ENCODE results near the gene RHOB. TPM values are rescaled to one million over a fixed set of nuclear protein-coding genes. Genes with fewer than 3 reads are reported as not detected.
A peak's percentile ranks its signal among the peaks of the same experiment; 100 is the strongest.
"Not testable (repeated sequence)": the region's sequence is repeated elsewhere in the genome, so short reads cannot be mapped to it uniquely, and the experiment has no call there.

The RHOB gene
- total RNA-seq, 1 donor from 2014 or later, result 191 TPM

GRCh38 chr2:20491739-20492531 lies 45.1 kb downstream of the RHOB start:
- DNase-seq (peak; percentile 57), ATAC-seq (peak; percentile 51)
- no peaks in the 10 kb centered on the region for H3K36me3 ChIP-seq
- no peak for TF ChIP-seq CTCF (IDR thresholded peaks at IDR 0.05)
- H3K27me3 ChIP-seq, result no peaks in the 10 kb centered on the region
- no peak overlapping the region for H3K4me3 ChIP-seq
- H3K4me1 ChIP-seq, result no peaks in the 10 kb centered on the region
- no peaks in the 10 kb centered on the region for H3K9me3 ChIP-seq
- intact Hi-C loops (cut with DNase I), result no loop called here
- no peak overlapping the region for H3K27ac ChIP-seq

GRCh38 chr2:20493095-20493494 lies 46.2 kb downstream of the RHOB start:
- H3K27ac ChIP-seq; H3K9me3 ChIP-seq; H3K27me3 ChIP-seq; H3K4me3 ChIP-seq; intact Hi-C loops (cut with DNase I); ATAC-seq; H3K36me3 ChIP-seq; H3K4me1 ChIP-seq: not testable (repeated sequence)
- DNase-seq, result peak; percentile 7

GRCh38 chr2:20494241-20494640 lies 47.4 kb downstream of the RHOB start:
- Histone ChIP-seq H3K27ac (no peak overlapping the region), H3K36me3 (no peaks in the 10 kb centered on the region), H3K4me1 (no peaks in the 10 kb centered on the region), H3K4me3 (no peak overlapping the region), H3K27me3 (no peaks in the 10 kb centered on the region), H3K9me3 (no peaks in the 10 kb centered on the region)
- TF ChIP-seq CTCF (IDR thresholded peaks at IDR 0.05), result no peak
- DNase-seq (no peak), ATAC-seq (no peak)
- intact Hi-C loops (cut with DNase I), result no loop called here

GRCh38 chr2:20496076-20496872 lies 49.4 kb downstream of the RHOB start:
- H3K9me3 ChIP-seq, result no peaks in the 10 kb centered on the region
- no peaks in the 10 kb centered on the region for H3K4me1 ChIP-seq
- DNase-seq (peak; percentile 27), ATAC-seq (peak; percentile 40)
- no peaks in the 10 kb centered on the region for H3K36me3 ChIP-seq
- no peak overlapping the region for H3K4me3 ChIP-seq
- intact Hi-C loops (cut with DNase I), result no loop called here
- H3K27ac ChIP-seq, result no peak overlapping the region
- TF ChIP-seq CTCF (IDR thresholded peaks at IDR 0.05), result no peak
- H3K27me3 ChIP-seq, result no peaks in the 10 kb centered on the region

GRCh38 chr2:20496942-20497341 lies 50.1 kb downstream of the RHOB start:
- TF ChIP-seq CTCF (IDR thresholded peaks at IDR 0.05), result no peak
- intact Hi-C loops (cut with DNase I), result no loop called here
- no peak for ATAC-seq
- Histone ChIP-seq H3K36me3 (no peaks in the 10 kb centered on the region), H3K4me3 (no peak overlapping the region), H3K4me1 (no peaks in the 10 kb centered on the region), H3K9me3 (no peaks in the 10 kb centered on the region), H3K27me3 (no peaks in the 10 kb centered on the region), H3K27ac (no peak overlapping the region)
- DNase-seq, result no peak

Other genes starting within 250 kb of the RHOB start
- 148 TPM for gene SDC1, start 221.9 kb upstream of the RHOB start, total RNA-seq
- 116 TPM for gene PUM2, start 96.2 kb upstream of the RHOB start, total RNA-seq
- 35.8 TPM for gene HS1BP3, start 204.0 kb downstream of the RHOB start, total RNA-seq
- 0.72 TPM for gene GDF7, start 220.1 kb downstream of the RHOB start, total RNA-seq

Measured in upper lobe of right lung (tissue), 1 donor.